MCF 10A (cell line): ENCODE data around the gene VARS2. TPM values are rescaled to one million over a fixed set of nuclear protein-coding genes. Genes with fewer than 3 reads are reported as not detected.
"Not testable (repeated sequence)": the region's sequence is repeated elsewhere in the genome, so short reads cannot be mapped to it uniquely, and the experiment has no call there.

Experiments
- BruUV-seq: library from RNA; stranded (reverse); fragments of 400-500 nt; replicated peaks from 2 replicates; lab custom pipeline; 2021; lab: Mats Ljungman, UMichigan
- CTCF ChIA-PET: fragments of 300-600 bp; sonication (Branson Sonifier 250); formaldehyde crosslinking; extraction: SDS; loops from one replicate; lab custom pipeline; 2021; ENCODE audit warnings: antibody characterized with exemption, inconsistent platforms; lab: Yijun Ruan, JAX
- POLR2A ChIA-PET: fragments of 300-600, 350-650 bp; sonication (Branson Sonifier 250); formaldehyde crosslinking; extraction: SDS; loops from one replicate; lab custom pipeline; 2020; ENCODE audit warnings: antibody characterized with exemption, inconsistent platforms; lab: Yijun Ruan, JAX
- DNase-seq: peaks from one replicate; pipeline ENCODE4 v3.0.0-alpha.2; 2018; ENCODE audit not compliant: unreplicated experiment
- H3K27ac Mint-ChIP-seq: one replicate; pipeline ENCODE4 v1.8.0; 2022; ENCODE audit warnings: mild to moderate bottlenecking, low read depth, mixed read lengths; ENCODE audit not compliant: unreplicated experiment
- H3K27me3 Mint-ChIP-seq: one replicate; pipeline ENCODE4 v1.8.0; 2022; ENCODE audit warnings: mixed read lengths; ENCODE audit not compliant: insufficient read depth, unreplicated experiment
- H3K36me3 Mint-ChIP-seq: one replicate; pipeline ENCODE4 v1.8.0; 2022; ENCODE audit warnings: mild to moderate bottlenecking, moderate library complexity, mixed read lengths; ENCODE audit not compliant: insufficient read depth, unreplicated experiment
- H3K4me1 Mint-ChIP-seq: one replicate; pipeline ENCODE4 v1.8.0; 2022; ENCODE audit warnings: mixed read lengths; ENCODE audit not compliant: insufficient read depth, unreplicated experiment
- H3K4me3 Mint-ChIP-seq: one replicate; pipeline ENCODE4 v1.8.0; 2022; ENCODE audit warnings: mild to moderate bottlenecking, moderate library complexity, mixed read lengths; ENCODE audit not compliant: unreplicated experiment
- H3K9me3 Mint-ChIP-seq: one replicate; pipeline ENCODE4 v1.8.0; 2022; ENCODE audit warnings: mixed read lengths; ENCODE audit not compliant: unreplicated experiment
- CTCF ChIP-seq: fragments of 200-600 bp; IDR thresholded peaks from one replicate; pipeline ENCODE4 v1.8.0; 2022; ENCODE audit warnings: antibody characterized with exemption, mild to moderate bottlenecking; ENCODE audit not compliant: unreplicated experiment
- intact Hi-C: fragments of 100-400 bp; cut with micrococcal nuclease; formaldehyde crosslinking; loops from 2 replicates; pipeline ENCODE4 v1.14.1; 2022
- total RNA-seq: library from RNA; stranded (reverse); gene quantifications from 2 replicates; pipeline ENCODE4 v1.2.3, GENCODE V29; 2022

Gene VARS2
- total RNA-seq, 1 experiment from 2014 or later = 52.7 TPM

GRCh38 chr6:30965140-30965601, 51.1 kb downstream of the VARS2 start:
- CTCF ChIA-PET = no interaction called here
- BruUV-seq = no TSS peak

GRCh38 chr6:30966154-30966553, 52.1 kb downstream of the VARS2 start:
- BruUV-seq = no TSS peak
- no peaks in the 10 kb centered on the region for H3K27me3 Mint-ChIP-seq
- peaks cover 7% of the 10 kb centered on the region for H3K36me3 Mint-ChIP-seq
- no peak overlapping the region for H3K4me3 Mint-ChIP-seq
- ChIA-PET POLR2A (interaction anchor here (1.0 kb wide), 1 partner anchor 16 kb away, joined by 4 read pairs; no protein-coding TSS in a partner anchor), CTCF (interaction anchor here (0.6 kb wide), 1 partner anchor 137 kb away, joined by 3 read pairs; no protein-coding TSS in a partner anchor)
- no peak for TF ChIP-seq CTCF
- no peak for DNase-seq
- peaks cover 17% of the 10 kb centered on the region for H3K4me1 Mint-ChIP-seq
- intact Hi-C loops = no loop called here
- H3K9me3 Mint-ChIP-seq = no peaks in the 10 kb centered on the region
- peak overlapping the region; percentile 26 for H3K27ac Mint-ChIP-seq

More at GRCh38 chr6:30965140-30965601, 51.1 kb downstream of the VARS2 start:
- Mint-ChIP-seq H3K4me3 (no peak overlapping the region), H3K27ac (peak overlapping the region; percentile 26), H3K9me3 (no peaks in the 10 kb centered on the region), H3K4me1 (peaks cover 21% of the 10 kb centered on the region), H3K27me3 (no peaks in the 10 kb centered on the region), H3K36me3 (peaks cover 7% of the 10 kb centered on the region)
- POLR2A ChIA-PET = no interaction called here
- no peak for DNase-seq
- no peak for TF ChIP-seq CTCF
- intact Hi-C loops = no loop called here

- DNase-seq, BruUV-seq, H3K4me3 Mint-ChIP-seq, H3K27ac Mint-ChIP-seq, H3K36me3 Mint-ChIP-seq, H3K4me1 Mint-ChIP-seq, intact Hi-C loops, H3K27me3 Mint-ChIP-seq, CTCF ChIA-PET, H3K9me3 Mint-ChIP-seq: not testable (repeated sequence)
- POLR2A ChIA-PET = interaction anchor here (0.8 kb wide), 1 partner anchor 13 kb away, joined by 3 read pairs; no protein-coding TSS in a partner anchor
These were observed 55.1 kb downstream of the VARS2 start for GRCh38 chr6:30969171-30969570.

GRCh38 chr6:30970946-30971345, 56.9 kb downstream of the VARS2 start:
- Mint-ChIP-seq H3K9me3 (no peaks in the 10 kb centered on the region), H3K36me3 (no peaks in the 10 kb centered on the region), H3K4me1 (no peaks in the 10 kb centered on the region), H3K27ac (no peak overlapping the region), H3K4me3 (no peak overlapping the region), H3K27me3 (no peaks in the 10 kb centered on the region)
- intact Hi-C loops = no loop called here
- no peak for DNase-seq
- ChIA-PET POLR2A (no interaction called here), CTCF (interaction anchor here (0.6 to 0.9 kb wide), 2 partner anchors 67 to 1185 kb away, joined by 3 read pairs; no protein-coding TSS in a partner anchor)
- TF ChIP-seq CTCF = no peak
- BruUV-seq = no TSS peak
